ENCODE data around the gene NDUFS2.

The NDUFS2 gene

GRCh38 chr1:161162052-161162451 is 40.1 kb upstream of the NDUFS2 start:
- H3K27ac ChIP-seq (ENCODE audit: low read length), result no peak overlapping the region
- peaks cover under 1% of the 10 kb centered on the region; the same call in 1 of the 2 replicates for H3K36me3 ChIP-seq (ENCODE audit: control insufficient read depth, insufficient read depth, low read length)
- H3K4me1 ChIP-seq (ENCODE audit: control insufficient read depth, insufficient read depth, low read length), result no peaks in the 10 kb centered on the region
- no peak overlapping the region for H3K4me3 ChIP-seq (ENCODE audit: low read length)
- no CpG with 5 or more reads among the region's 7 CpGs for WGBS (ENCODE audit: insufficient coverage, insufficient read length)
- no peaks in the 10 kb centered on the region for H3K27me3 ChIP-seq (ENCODE audit: control insufficient read depth, insufficient read depth, low read length)
- DNase-seq (ENCODE audit: low read depth, low spot score), result no peak
- no peaks in the 10 kb centered on the region for H3K9me3 ChIP-seq (ENCODE audit: control insufficient read depth, insufficient read depth, low read length)

DNA sequence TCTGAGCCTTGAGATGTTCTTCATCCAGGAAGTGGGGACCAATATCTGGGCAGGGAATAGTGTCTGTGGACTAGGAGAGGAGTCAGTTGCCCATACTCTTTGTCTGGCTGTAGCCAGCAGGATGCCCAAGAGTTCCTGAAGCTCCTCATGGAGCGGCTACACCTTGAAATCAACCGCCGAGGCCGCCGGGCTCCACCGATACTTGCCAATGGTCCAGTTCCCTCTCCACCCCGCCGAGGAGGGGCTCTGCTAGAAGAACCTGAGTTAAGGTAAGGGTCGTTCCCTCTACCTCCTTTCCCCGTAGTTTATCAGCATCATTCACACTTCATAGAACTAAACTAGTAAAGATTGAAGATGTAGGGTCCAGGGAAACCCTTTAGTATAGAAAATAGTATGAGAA is 39.4 kb upstream of the NDUFS2 start:
- H3K36me3 ChIP-seq (ENCODE audit: control insufficient read depth, insufficient read depth, low read length), result no peaks in the 10 kb centered on the region
- H3K27me3 ChIP-seq (ENCODE audit: control insufficient read depth, insufficient read depth, low read length), result no peaks in the 10 kb centered on the region
- H3K4me3 ChIP-seq (ENCODE audit: low read length), result no peak overlapping the region
- H3K4me1 ChIP-seq (ENCODE audit: control insufficient read depth, insufficient read depth, low read length), result no peaks in the 10 kb centered on the region
- no peak overlapping the region for H3K27ac ChIP-seq (ENCODE audit: low read length)
- no peak for DNase-seq (ENCODE audit: low read depth, low spot score)
- no CpG with 5 or more reads among the region's 10 CpGs for WGBS (ENCODE audit: insufficient coverage, insufficient read length)
- no peaks in the 10 kb centered on the region for H3K9me3 ChIP-seq (ENCODE audit: control insufficient read depth, insufficient read depth, low read length)

GRCh38 chr1:161163793-161164192 is 38.4 kb upstream of the NDUFS2 start:
- WGBS (ENCODE audit: insufficient coverage, insufficient read length), result no CpG with 5 or more reads among the region's 5 CpGs
- no peaks in the 10 kb centered on the region for H3K9me3 ChIP-seq (ENCODE audit: control insufficient read depth, insufficient read depth, low read length)
- no peak overlapping the region for H3K4me3 ChIP-seq (ENCODE audit: low read length)
- DNase-seq (ENCODE audit: low read depth, low spot score), result no peak
- H3K4me1 ChIP-seq (ENCODE audit: control insufficient read depth, insufficient read depth, low read length), result no peaks in the 10 kb centered on the region
- no peaks in the 10 kb centered on the region for H3K36me3 ChIP-seq (ENCODE audit: control insufficient read depth, insufficient read depth, low read length)
- no peaks in the 10 kb centered on the region for H3K27me3 ChIP-seq (ENCODE audit: control insufficient read depth, insufficient read depth, low read length)
- no peak overlapping the region for H3K27ac ChIP-seq (ENCODE audit: low read length)

- Histone ChIP-seq H3K4me3 (ENCODE audit: low read length) (no peak overlapping the region), H3K9me3 (ENCODE audit: control insufficient read depth, insufficient read depth, low read length) (no peaks in the 10 kb centered on the region), H3K27ac (ENCODE audit: low read length) (no peak overlapping the region), H3K36me3 (ENCODE audit: control insufficient read depth, insufficient read depth, low read length) (no peaks in the 10 kb centered on the region), H3K27me3 (ENCODE audit: control insufficient read depth, insufficient read depth, low read length) (no peaks in the 10 kb centered on the region), H3K4me1 (ENCODE audit: control insufficient read depth, insufficient read depth, low read length) (no peaks in the 10 kb centered on the region)
- WGBS (ENCODE audit: insufficient coverage, insufficient read length), result no CpG with 5 or more reads among the region's 14 CpGs
- DNase-seq (ENCODE audit: low read depth, low spot score), result no peak
Observed at GRCh38 chr1:161164901-161165610, 37.1 kb upstream of the NDUFS2 start.

DNA sequence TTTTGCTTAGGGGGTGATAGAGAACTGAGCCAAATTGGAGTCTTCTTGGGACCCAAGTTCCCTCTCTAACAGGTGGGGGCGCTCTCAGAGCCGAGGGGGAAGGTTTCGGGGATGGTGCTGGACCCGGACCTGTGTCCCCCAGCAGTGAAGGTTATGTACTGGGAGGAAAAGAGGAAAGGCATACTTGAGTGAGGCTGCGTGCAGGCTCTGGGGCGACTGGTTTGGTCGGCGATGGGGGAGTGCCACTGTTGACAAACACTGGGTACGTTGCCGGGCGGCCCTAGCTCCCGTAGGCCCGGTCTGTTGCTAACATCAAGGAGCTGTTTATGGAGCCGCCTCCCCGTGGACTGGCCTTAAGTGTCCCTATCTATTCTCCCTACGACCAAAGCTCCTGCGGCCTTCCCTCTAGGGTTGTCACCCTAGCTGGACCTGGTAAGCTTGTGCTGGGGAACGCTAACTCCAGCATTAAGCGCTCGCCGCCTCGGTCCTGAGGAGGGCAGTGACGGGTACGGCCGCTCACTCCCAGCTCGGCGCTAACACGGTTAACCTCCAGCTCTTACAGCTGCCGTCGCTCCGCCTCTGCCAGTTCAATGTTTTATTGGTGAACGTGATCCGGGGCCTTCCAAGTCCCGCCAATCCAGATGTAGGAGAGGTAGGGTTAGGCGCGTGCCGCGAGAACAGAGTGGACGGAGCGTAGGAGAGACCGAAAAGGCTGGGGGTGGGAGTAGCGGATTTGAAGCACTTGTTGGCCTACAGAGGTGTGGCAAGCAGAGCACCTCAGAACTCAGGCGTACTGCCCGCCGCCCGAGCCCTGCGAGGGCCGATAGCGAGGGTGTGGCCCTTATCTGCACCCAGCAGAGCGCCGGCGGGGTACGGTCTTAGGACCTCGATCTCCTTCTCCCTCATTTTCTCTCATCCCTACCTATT is 36.2 kb upstream of the NDUFS2 start, which contains the start of gene PPOX:
TSS of gene PPOX (plus strand) at position 685 of the 927 bp plus-strand sequence. CDS start 422 bp downstream, outside the sequence.
- Histone ChIP-seq H3K4me1 (ENCODE audit: control insufficient read depth, insufficient read depth, low read length) (no peaks in the 10 kb centered on the region), H3K9me3 (ENCODE audit: control insufficient read depth, insufficient read depth, low read length) (no peaks in the 10 kb centered on the region), H3K4me3 (ENCODE audit: low read length) (peak within 1 kb of the TSS; percentile 72), H3K27ac (ENCODE audit: low read length) (no peak within 1 kb of the TSS), H3K27me3 (ENCODE audit: control insufficient read depth, insufficient read depth, low read length) (no peaks in the 10 kb centered on the region), H3K36me3 (ENCODE audit: control insufficient read depth, insufficient read depth, low read length) (0 out of 2 replicates have a peak, but pooled peaks cover 7% of the 10 kb centered on the region)
- WGBS (ENCODE audit: insufficient coverage, insufficient read length), result no CpG with 5 or more reads among the region's 54 CpGs
- peak; percentile 96 for DNase-seq (ENCODE audit: low read depth, low spot score)

DNA sequence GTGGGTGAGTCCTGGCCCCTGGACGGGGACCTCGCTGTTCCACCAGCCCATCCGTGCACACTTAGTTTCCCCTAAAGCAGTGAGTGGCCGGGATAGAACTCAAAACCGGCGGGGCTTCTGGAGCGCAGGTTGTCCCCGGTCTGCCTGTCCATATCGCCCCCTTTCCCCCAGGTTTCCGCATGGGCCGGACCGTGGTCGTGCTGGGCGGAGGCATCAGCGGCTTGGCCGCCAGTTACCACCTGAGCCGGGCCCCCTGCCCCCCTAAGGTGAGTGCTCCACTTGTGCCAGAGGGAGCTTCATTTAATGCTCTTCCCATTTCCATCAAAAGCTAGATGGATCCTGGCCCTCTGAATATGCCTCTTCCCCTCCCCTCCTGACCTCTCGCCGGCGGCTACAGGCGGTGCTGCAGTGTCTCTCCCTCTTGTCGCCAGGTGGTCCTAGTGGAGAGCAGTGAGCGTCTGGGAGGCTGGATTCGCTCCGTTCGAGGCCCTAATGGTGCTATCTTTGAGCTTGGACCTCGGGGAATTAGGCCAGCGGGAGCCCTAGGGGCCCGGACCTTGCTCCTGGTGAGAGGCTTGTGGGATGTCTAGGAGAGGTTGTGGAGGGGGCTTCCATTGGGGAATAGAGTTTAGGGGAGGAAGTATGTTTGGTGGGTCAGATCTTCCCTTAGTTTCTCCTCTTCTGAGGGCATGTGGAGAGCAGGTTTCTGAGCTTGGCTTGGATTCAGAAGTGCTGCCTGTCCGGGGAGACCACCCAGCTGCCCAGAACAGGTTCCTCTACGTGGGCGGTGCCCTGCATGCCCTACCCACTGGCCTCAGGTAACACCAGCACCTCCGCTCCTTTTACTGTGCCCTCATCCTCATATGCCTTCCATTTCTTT is 35.3 kb upstream of the NDUFS2 start:
- Histone ChIP-seq H3K4me3 (ENCODE audit: low read length) (peak overlapping the region; percentile 72), H3K36me3 (ENCODE audit: control insufficient read depth, insufficient read depth, low read length) (peaks cover 12% of the 10 kb centered on the region), H3K27ac (ENCODE audit: low read length) (no peak overlapping the region), H3K27me3 (ENCODE audit: control insufficient read depth, insufficient read depth, low read length) (no peaks in the 10 kb centered on the region), H3K4me1 (ENCODE audit: control insufficient read depth, insufficient read depth, low read length) (no peaks in the 10 kb centered on the region), H3K9me3 (ENCODE audit: control insufficient read depth, insufficient read depth, low read length) (no peaks in the 10 kb centered on the region)
- WGBS (ENCODE audit: insufficient coverage, insufficient read length), result no CpG with 5 or more reads among the region's 33 CpGs
- no peak for DNase-seq (ENCODE audit: low read depth, low spot score)

- no peaks in the 10 kb centered on the region for H3K4me1 ChIP-seq (ENCODE audit: control insufficient read depth, insufficient read depth, low read length)
- DNase-seq (ENCODE audit: low read depth, low spot score), result no peak
- no CpG with 5 or more reads among the region's 9 CpGs for WGBS (ENCODE audit: insufficient coverage, insufficient read length)
- peaks cover 18% of the 10 kb centered on the region for H3K36me3 ChIP-seq (ENCODE audit: control insufficient read depth, insufficient read depth, low read length)
- no peaks in the 10 kb centered on the region for H3K27me3 ChIP-seq (ENCODE audit: control insufficient read depth, insufficient read depth, low read length)
- H3K4me3 ChIP-seq (ENCODE audit: low read length), result no peak overlapping the region
- no peaks in the 10 kb centered on the region for H3K9me3 ChIP-seq (ENCODE audit: control insufficient read depth, insufficient read depth, low read length)
- H3K27ac ChIP-seq (ENCODE audit: low read length), result no peak overlapping the region
Observed at GRCh38 chr1:161168906-161169305, 33.3 kb upstream of the NDUFS2 start.

GRCh38 chr1:161171191-161171590 is 31.0 kb upstream of the NDUFS2 start:
- WGBS (ENCODE audit: insufficient coverage, insufficient read length), result no CpG with 5 or more reads among the region's 5 CpGs
- no peak overlapping the region for H3K4me3 ChIP-seq (ENCODE audit: low read length)
- H3K27me3 ChIP-seq (ENCODE audit: control insufficient read depth, insufficient read depth, low read length), result no peaks in the 10 kb centered on the region
- peaks cover 18% of the 10 kb centered on the region for H3K36me3 ChIP-seq (ENCODE audit: control insufficient read depth, insufficient read depth, low read length)
- H3K9me3 ChIP-seq (ENCODE audit: control insufficient read depth, insufficient read depth, low read length), result no peaks in the 10 kb centered on the region
- no peak for DNase-seq (ENCODE audit: low read depth, low spot score)
- H3K4me1 ChIP-seq (ENCODE audit: control insufficient read depth, insufficient read depth, low read length), result no peaks in the 10 kb centered on the region
- H3K27ac ChIP-seq (ENCODE audit: low read length), result no peak overlapping the region

DNA sequence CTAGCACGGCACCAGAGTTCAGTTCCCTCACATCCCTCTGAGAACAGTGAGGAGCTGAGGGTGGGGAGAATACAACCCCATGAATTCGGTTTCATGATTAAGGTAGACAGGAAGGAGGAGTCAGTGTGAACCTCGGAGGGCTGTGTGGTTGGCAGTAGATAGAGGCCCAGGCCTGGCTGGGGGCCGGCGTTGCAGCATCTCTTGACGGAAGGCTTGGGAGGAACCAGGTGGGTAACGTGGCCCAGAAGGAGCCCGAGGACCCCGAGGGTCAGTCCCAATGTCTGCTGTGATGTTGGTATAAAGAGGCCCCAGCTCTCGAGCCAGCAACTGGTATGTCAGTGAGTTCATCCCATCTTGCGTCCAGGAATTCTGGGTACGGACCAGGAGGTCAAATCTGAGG is 30.5 kb upstream of the NDUFS2 start:
- no CpG with 5 or more reads among the region's 12 CpGs for WGBS (ENCODE audit: insufficient coverage, insufficient read length)
- no peak overlapping the region for H3K27ac ChIP-seq (ENCODE audit: low read length)
- H3K9me3 ChIP-seq (ENCODE audit: control insufficient read depth, insufficient read depth, low read length), result no peaks in the 10 kb centered on the region
- no peak for DNase-seq (ENCODE audit: low read depth, low spot score)
- H3K4me1 ChIP-seq (ENCODE audit: control insufficient read depth, insufficient read depth, low read length), result peaks cover 1% of the 10 kb centered on the region; the same call in 1 of the 2 replicates
- H3K4me3 ChIP-seq (ENCODE audit: low read length), result no peak overlapping the region
- H3K36me3 ChIP-seq (ENCODE audit: control insufficient read depth, insufficient read depth, low read length), result peaks cover 18% of the 10 kb centered on the region
- H3K27me3 ChIP-seq (ENCODE audit: control insufficient read depth, insufficient read depth, low read length), result no peaks in the 10 kb centered on the region

GRCh38 chr1:161172349-161172748 is 29.8 kb upstream of the NDUFS2 start:
- H3K27me3 ChIP-seq (ENCODE audit: control insufficient read depth, insufficient read depth, low read length), result no peaks in the 10 kb centered on the region
- no CpG with 5 or more reads among the region's 1 CpG for WGBS (ENCODE audit: insufficient coverage, insufficient read length)

More at GRCh38 chr1:161172349-161172748, 29.8 kb upstream of the NDUFS2 start:
- Histone ChIP-seq H3K27ac (ENCODE audit: low read length) (no peak overlapping the region), H3K36me3 (ENCODE audit: control insufficient read depth, insufficient read depth, low read length) (peaks cover 18% of the 10 kb centered on the region), H3K9me3 (ENCODE audit: control insufficient read depth, insufficient read depth, low read length) (no peaks in the 10 kb centered on the region), H3K4me1 (ENCODE audit: control insufficient read depth, insufficient read depth, low read length) (peaks cover 1% of the 10 kb centered on the region; the same call in 1 of the 2 replicates), H3K4me3 (ENCODE audit: low read length) (no peak overlapping the region)
- DNase-seq (ENCODE audit: low read depth, low spot score), result no peak

All from iPS DF 6.9 (cell line).